Heart right ventricle (tissue), 16 donors: Measurements from ENCODE around the gene CCDC200. TPM values are rescaled to one million over a fixed set of nuclear protein-coding genes. Genes with fewer than 3 reads are reported as not detected.
"Not testable (repeated sequence)": the region's sequence is repeated elsewhere in the genome, so short reads cannot be mapped to it uniquely, and the experiment has no call there.

Experiments
- ATAC-seq, 8 donors: fragments of 200-7000 bp; cut with Tn5 transposase; one replicate each; pipeline ENCODE4 v1.9.1; 2020; ENCODE audit warnings: mild to moderate bottlenecking in 8 of 8, moderate library complexity in 8 of 8, moderate number of reproducible peaks in 1 of 8
- DNase-seq, 2 donors: peaks; one replicate each; pipeline ENCODE4 v3.0.0-alpha.2; 2020
- H3K27ac ChIP-seq, 10 donors: fragments of 200-600 bp; sonication (generic) in 2 of 10; one replicate each; pipeline versions ENCODE4 v1.5.0 to v1.8.0; 2020 to 2022; ENCODE audit warnings: mild to moderate bottlenecking in 3 of 10
- H3K27me3 ChIP-seq, 7 donors: fragments of 200-600 bp; one replicate each; pipeline ENCODE4 v1.8.0; 2021 to 2022; ENCODE audit warnings: mild to moderate bottlenecking in 2 of 7
- H3K36me3 ChIP-seq, 9 donors: fragments of 200-600 bp; sonication (generic) in 1 of 9; one replicate each; pipeline versions ENCODE4 v1.5.0 to v1.8.0; 2020 to 2022; ENCODE audit warnings: mild to moderate bottlenecking in 2 of 9
- H3K4me1 ChIP-seq, 9 donors: fragments of 200-600 bp; sonication (generic) in 1 of 9; one replicate each; pipeline versions ENCODE4 v1.5.0 to v1.8.0; 2020 to 2022; ENCODE audit warnings: mild to moderate bottlenecking in 4 of 9
- H3K4me3 ChIP-seq, 10 donors: fragments of 200-600 bp; sonication (generic) in 2 of 10; one replicate each; pipeline versions ENCODE4 v1.5.0 to v1.8.0; 2020 to 2022; ENCODE audit warnings: mild to moderate bottlenecking in 7 of 10, moderate library complexity in 2 of 10
- H3K9me3 ChIP-seq, 11 donors: fragments of 200-600 bp in 10 of 11; sonication (generic) in 2 of 11; one replicate each; pipeline versions ENCODE4 v1.5.0 to v1.8.0; 2013 to 2022; ENCODE audit warnings: mild to moderate bottlenecking in 2 of 11, control low read depth in 1 of 11, moderate library complexity in 1 of 11
- WGBS, 2 donors: extraction: QIAGEN DNeasy Blood & Tissue Kit; methylation state at CpG; one replicate each; pipeline ENCODE4 v1.1.7; 2013; ENCODE audit warnings: inconsistent platforms in 1 of 2; 5-methylcytosine and 5-hydroxymethylcytosine counted together
- intact Hi-C, 10 donors: fragments of 100-400 bp; cut with DNase I; formaldehyde crosslinking; loops; one replicate each; pipeline versions ENCODE4 v1.11.1 to v1.14.2; 2022
- polyA plus RNA-seq, 2 donors: library from polyadenylated mRNA; stranded (reverse); fragments of 200-250 nt; gene quantifications; one replicate each; pipeline ENCODE4 v1.2.3, GENCODE V29; 2013
- total RNA-seq, 10 donors: library from RNA; stranded (reverse); fragmentation: NEBNext Ultra II Directional in 3 of 10; extraction: Animal tissue kit (Norgen Biotek cat#: 25700) in 3 of 10; gene quantifications; one replicate each; pipeline versions ENCODE4 v1.2.1 to v1.2.4, GENCODE V29; 2021 to 2023
- TF ChIP-seq, protein P1 (sequence below), 9 donors: fragments of 200-600 bp; sonication (generic) in 2 of 9; IDR thresholded peaks; one replicate each; pipeline versions ENCODE4 v1.5.0 to v1.8.0; 2021 to 2022; ENCODE audit warnings: antibody characterized with exemption in 9 of 9, mild to moderate bottlenecking in 5 of 9, moderate library complexity in 1 of 9
- donor health status: Arrhythmogenic right ventricular cardiomyopathy.
- donor health status: ischemic (EF 13 %, LVEDD 7.1; RV severe dilation, severe dysfunction).
- donor health status: healthy with polysubstance abuse.
- donor health status: DM: no; HTN: yes; CAD: no.
- donor health status: DM: no; HTN: no; CAD: no.
- donor health status: ischemic (EF 25% LVEDD 6.9; RV normal size, moderate dysfunction).
- donor health status: ischemic (EF 25% LVEDD 5.7; RV mildly dilated, moderate dysfunction).
- donor health status: healthy.
- donor health status: DM: yes; HTN: yes; CAD: no.
- donor health status: Ischemic cardiomyopathy.
- donor health status: ischemic (EF 35%, LVEDD 5.7; RV mildly dilated, moderate dysfunction).
- donor health status: nonischemic (EF 11% LVEDD 7.7; RV severe dilation, severe dysfunction).
- donor health status: DM: yes; HTN: yes; CAD: no.
- donor health status: PGD.
- donor health status: ischemic (EF 29% LVEDD 5.4; RV normal size, mild dysfunction).
- donor health status: nonischemic (EF 23%, LVEDD 6.1; RV moderate dilation, normal function).

CCDC200 gene
- total and polyA plus RNA-seq, 12 donors, result not detected

DNA sequence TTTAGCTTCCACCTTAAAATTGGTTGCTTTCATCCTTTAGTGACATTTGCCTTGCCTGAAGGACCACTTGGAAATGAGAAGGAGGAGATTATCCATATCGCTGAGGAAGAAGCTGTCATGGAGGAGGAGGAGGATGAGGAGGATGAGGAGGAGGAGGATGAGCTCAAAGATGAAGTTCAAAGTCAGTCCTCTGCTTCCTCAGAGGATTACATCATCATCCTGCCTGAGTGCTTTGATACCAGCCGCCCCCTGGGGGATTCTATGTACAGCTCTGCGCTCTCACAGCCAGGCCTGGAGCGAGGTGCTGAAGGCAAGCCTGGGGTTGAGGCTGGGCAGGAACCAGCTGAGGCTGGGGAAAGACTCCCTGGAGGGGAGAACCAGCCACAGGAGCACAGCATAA, 28.3 kb downstream of the CCDC200 start:
- ATAC-seq, result no peak
- H3K4me1 ChIP-seq, result no peaks in the 10 kb centered on the region
- 70 to 75% methylated on average over 4 of the region's 4 CpGs for WGBS, 2 donors
- no peaks in the 10 kb centered on the region for H3K27me3 ChIP-seq
- no peak overlapping the region for H3K27ac ChIP-seq
- intact Hi-C loops, result no loop called here
- peaks cover 7 to 100% (median 99%) of the 10 kb centered on the region in 9 donors for H3K36me3 ChIP-seq
- no peak overlapping the region for H3K4me3 ChIP-seq
- TF ChIP-seq, protein P1, sequence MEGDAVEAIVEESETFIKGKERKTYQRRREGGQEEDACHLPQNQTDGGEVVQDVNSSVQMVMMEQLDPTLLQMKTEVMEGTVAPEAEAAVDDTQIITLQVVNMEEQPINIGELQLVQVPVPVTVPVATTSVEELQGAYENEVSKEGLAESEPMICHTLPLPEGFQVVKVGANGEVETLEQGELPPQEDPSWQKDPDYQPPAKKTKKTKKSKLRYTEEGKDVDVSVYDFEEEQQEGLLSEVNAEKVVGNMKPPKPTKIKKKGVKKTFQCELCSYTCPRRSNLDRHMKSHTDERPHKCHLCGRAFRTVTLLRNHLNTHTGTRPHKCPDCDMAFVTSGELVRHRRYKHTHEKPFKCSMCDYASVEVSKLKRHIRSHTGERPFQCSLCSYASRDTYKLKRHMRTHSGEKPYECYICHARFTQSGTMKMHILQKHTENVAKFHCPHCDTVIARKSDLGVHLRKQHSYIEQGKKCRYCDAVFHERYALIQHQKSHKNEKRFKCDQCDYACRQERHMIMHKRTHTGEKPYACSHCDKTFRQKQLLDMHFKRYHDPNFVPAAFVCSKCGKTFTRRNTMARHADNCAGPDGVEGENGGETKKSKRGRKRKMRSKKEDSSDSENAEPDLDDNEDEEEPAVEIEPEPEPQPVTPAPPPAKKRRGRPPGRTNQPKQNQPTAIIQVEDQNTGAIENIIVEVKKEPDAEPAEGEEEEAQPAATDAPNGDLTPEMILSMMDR (IDR thresholded peaks at IDR 0.05), result no peak
- DNase-seq, result no peak
- no peaks in the 10 kb centered on the region for H3K9me3 ChIP-seq

DNA sequence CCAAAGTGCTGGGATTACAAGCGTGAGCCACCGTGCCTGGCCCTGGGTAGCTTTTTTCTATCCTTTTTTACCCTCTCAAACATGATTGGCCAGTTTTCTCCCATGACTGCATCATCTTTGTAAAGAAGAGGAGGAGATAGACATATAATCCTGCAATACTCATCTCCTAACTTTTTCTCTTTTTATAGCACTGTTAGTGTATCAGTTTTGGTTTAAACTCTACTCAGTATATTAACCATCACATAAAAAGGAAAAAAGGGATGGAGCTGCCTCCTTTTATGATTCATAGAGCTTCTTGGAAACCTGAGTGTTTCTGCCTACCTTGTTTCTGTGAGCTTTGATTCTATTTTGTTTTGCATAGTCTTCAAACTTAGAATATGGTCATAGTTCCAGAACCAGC, 28.8 kb downstream of the CCDC200 start:
- DNase-seq, result no peak
- no peaks in the 10 kb centered on the region for H3K4me1 ChIP-seq
- 89 to 96% methylated on average over 2 of the region's 2 CpGs for WGBS, 2 donors
- H3K9me3 ChIP-seq, result no peaks in the 10 kb centered on the region
- TF ChIP-seq, protein P1 (IDR thresholded peaks at IDR 0.05), result no peak
- H3K4me3 ChIP-seq, result no peak overlapping the region
- H3K27me3 ChIP-seq, result no peaks in the 10 kb centered on the region
- peaks cover 12 to 100% (median 99%) of the 10 kb centered on the region in 9 donors for H3K36me3 ChIP-seq
- no peak for ATAC-seq
- no peak overlapping the region for H3K27ac ChIP-seq
- intact Hi-C loops, result no loop called here

DNA sequence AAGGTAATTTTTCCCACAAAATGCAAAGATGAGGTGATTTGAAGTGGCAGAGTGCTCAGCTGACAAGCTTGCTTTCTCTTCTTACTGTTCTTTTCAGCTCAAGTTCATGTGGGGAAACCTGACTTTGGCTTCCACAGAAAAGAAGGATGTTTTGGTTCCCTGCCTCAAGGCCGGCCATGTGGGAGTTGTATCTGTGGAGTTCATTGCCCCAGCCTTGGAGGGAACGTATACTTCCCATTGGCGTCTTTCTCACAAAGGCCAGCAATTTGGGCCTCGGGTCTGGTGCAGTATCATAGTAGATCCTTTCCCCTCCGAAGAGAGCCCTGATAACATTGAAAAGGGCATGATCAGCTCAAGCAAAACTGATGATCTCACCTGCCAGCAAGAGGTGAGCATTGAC, 35.2 kb downstream of the CCDC200 start:
- Histone ChIP-seq H3K4me1 (no peaks in the 10 kb centered on the region), H3K9me3 (no peaks in the 10 kb centered on the region), H3K27ac (no peak overlapping the region), H3K27me3 (no peaks in the 10 kb centered on the region), H3K36me3 (peaks cover 18 to 100% (median 93%) of the 10 kb centered on the region in 9 donors), H3K4me3 (no peak overlapping the region)
- ATAC-seq (no peak), DNase-seq (no peak)
- intact Hi-C loops, result no loop called here
- TF ChIP-seq, protein P1 (IDR thresholded peaks at IDR 0.05), result no peak
- 90 to 93% methylated on average over 5 of the region's 5 CpGs for WGBS, 2 donors

DNA sequence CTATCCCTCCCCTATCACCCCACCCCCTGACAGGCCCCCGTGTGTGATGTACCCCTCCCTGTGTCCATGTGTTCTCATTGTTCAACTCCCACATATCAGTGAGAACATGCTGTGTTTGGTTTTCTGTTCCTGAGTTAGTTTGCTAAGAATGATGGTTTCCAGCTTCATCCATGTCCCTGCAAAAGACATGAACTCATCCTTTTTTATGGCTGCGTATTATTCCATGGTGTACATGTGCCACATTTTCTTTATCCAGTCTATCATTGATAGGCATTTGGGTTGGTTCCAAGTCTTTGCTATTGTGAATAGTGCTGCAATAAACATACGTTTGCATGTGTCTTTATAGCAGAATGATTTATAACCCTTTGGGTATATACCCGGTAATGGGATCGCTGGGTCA, 41.8 kb downstream of the CCDC200 start:
- ATAC-seq, DNase-seq, H3K4me1 ChIP-seq, H3K9me3 ChIP-seq, intact Hi-C loops, H3K27ac ChIP-seq, H3K27me3 ChIP-seq, H3K4me3 ChIP-seq: not testable (repeated sequence)
- WGBS, 2 donors, result 95 to 96% methylated on average over 5 of the region's 5 CpGs
- peaks cover 3 to 100% (median 61%) of the 10 kb centered on the region in 9 donors for H3K36me3 ChIP-seq

DNA sequence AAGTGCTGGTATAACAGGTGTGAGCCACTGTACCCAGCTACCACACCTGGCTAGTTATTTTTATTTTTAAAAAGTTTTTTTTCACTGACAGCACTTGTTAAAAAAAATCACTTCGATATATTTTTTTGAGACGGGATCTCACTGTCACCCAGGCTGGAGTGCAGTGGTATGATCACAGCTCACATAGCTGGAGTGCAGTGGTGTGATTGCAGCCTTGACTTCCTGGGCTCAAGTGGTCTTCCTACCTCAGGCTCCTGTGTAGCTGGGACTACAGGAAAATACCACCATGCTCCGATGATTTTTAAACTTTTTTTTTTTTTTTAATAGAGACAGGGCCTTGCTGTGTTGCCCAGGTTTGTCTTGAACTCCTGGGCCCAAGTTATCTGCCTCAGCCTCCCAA, 44.5 kb downstream of the CCDC200 start:
- no peaks in the 10 kb centered on the region for H3K27me3 ChIP-seq
- no peak overlapping the region for H3K4me3 ChIP-seq
- ATAC-seq (no peak), DNase-seq (no peak)
- 93% methylated on average over 3 of the region's 3 CpGs for WGBS, 2 donors
- peaks cover 0 to 100% (median 57%) of the 10 kb centered on the region in 9 donors for H3K36me3 ChIP-seq
- TF ChIP-seq, protein P1 (IDR thresholded peaks at IDR 0.05), result no peak
- intact Hi-C loops, result no loop called here
- H3K4me1 ChIP-seq, result peaks cover 0 to 6% (median 0%) of the 10 kb centered on the region in 9 donors
- H3K27ac ChIP-seq, result no peak overlapping the region
- no peaks in the 10 kb centered on the region for H3K9me3 ChIP-seq
